ENCODE measurements around the gene IL1RL2.

DNA sequence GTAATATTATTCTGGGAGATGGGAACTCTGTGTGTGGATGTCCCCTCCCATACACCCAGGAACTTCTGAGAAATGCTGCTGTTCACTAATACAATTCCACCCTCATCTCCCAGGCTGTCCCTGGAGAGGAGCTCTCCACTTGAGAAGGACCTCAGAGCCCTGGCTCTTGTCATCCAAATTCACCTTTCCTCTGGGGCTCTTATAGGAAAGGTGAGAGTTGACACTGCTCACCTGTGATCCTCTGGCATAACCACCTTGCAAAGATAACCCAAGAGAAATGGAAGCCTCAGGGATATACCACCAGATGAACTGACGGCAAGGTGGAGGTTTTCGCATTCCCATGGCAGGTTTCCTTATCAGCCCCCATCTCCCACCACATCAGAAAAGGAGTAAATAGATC is 52.0 kb downstream of the IL1RL2 start:
- TF ChIP-seq, protein P1, sequence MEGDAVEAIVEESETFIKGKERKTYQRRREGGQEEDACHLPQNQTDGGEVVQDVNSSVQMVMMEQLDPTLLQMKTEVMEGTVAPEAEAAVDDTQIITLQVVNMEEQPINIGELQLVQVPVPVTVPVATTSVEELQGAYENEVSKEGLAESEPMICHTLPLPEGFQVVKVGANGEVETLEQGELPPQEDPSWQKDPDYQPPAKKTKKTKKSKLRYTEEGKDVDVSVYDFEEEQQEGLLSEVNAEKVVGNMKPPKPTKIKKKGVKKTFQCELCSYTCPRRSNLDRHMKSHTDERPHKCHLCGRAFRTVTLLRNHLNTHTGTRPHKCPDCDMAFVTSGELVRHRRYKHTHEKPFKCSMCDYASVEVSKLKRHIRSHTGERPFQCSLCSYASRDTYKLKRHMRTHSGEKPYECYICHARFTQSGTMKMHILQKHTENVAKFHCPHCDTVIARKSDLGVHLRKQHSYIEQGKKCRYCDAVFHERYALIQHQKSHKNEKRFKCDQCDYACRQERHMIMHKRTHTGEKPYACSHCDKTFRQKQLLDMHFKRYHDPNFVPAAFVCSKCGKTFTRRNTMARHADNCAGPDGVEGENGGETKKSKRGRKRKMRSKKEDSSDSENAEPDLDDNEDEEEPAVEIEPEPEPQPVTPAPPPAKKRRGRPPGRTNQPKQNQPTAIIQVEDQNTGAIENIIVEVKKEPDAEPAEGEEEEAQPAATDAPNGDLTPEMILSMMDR (conservative IDR thresholded peaks at IDR 0.05; ENCODE audit: low read length): no peak
- no peak for TF ChIP-seq EZH2phosphoT487 (IDR thresholded peaks at IDR 0.05; ENCODE audit: borderline replicate concordance)

Data from Loucy (cell line).